GM21367 (cell line): ENCODE results near the gene BCL7B.
"Not testable (repeated sequence)": the region's sequence is repeated elsewhere in the genome, so short reads cannot be mapped to it uniquely, and the experiment has no call there.

ENCODE experiments used
- ATAC-seq: cut with Tn5 transposase; IDR thresholded peaks from one replicate; pipeline ENCODE4 v1.9.1; 2021; ENCODE audit not compliant: unreplicated experiment

Gene BCL7B

DNA sequence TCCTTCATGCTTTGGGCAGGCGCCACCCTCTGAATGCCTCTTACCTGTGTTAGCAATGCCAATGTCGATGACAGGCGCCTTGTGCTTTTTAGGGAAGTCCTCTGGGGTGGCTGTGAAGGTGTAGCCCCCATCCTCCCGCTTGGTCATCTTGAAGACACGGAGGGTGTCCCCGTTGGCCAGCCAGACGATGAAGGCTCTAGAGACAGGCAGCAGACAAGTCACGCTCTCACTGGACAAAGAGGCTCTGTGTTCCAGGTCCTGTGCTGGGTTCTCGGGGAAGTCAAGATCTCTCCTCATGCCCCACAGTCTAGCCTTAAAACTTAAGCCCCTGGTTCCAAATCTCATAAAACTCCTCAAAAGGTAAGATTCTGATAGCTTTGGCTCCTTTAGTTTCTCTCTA is 15.8 kb upstream of the BCL7B start:
- no peak for ATAC-seq

DNA sequence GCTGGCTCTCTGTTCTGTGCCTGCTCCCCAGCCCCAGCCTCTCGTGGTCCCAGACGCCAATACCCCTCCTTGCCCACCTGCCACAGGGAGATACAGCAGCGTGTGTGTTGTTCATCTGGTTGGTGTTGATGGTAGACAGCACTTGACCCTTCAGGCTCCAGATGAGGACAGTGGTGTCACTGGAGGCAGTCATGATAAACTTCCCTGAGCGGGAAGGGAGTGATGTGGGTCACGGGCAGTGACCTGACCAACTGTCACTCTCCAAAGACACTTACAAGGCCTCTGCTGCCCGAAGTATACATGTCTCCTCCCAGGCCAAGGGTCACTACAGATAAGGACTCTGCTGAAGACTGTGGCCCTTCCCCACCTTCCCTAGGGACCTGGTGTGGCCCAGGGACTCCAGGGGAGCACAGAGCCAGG is 15.3 kb upstream of the BCL7B start:
- ATAC-seq: no peak

DNA sequence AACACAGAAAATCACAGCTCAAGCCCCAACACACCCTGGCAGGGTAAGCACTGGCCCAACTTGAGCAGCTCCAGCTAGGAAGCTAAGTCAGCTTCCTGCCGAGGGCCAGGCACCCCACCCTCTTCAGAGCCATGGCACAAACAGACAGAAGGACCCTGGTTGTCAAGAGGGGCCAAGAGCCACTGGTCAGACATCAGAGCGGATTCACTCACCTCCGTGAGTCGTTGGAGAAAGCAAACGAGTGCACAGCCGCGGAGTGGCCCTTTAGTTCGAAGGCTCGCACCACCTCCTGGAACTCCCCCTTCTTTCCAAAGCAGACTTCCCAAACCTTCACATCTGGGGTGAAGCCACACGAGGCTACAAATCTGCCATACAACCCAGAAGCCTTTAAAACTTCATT is 13.5 kb upstream of the BCL7B start:
- no peak for ATAC-seq

DNA sequence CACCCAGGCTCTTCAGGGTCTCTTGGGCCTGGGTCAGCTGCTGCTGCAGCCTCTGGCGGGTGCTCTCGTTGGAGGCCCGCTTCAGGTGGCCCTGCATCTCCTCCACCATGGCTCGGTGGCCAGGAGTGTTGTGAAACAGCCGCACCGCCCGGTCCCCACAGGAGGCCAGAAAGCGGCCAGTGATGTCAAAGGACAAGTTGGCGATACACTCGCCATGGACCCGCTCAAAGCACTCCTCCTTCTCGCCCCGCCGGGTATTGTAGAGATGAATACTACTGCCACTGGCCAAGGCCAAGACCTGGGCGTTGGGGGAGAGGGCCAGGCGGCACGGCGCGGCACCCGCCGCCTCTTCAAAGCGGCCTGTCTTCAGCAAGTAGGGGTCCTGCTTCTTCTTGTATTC is 13.0 kb upstream of the BCL7B start:
- ATAC-seq: no peak

DNA sequence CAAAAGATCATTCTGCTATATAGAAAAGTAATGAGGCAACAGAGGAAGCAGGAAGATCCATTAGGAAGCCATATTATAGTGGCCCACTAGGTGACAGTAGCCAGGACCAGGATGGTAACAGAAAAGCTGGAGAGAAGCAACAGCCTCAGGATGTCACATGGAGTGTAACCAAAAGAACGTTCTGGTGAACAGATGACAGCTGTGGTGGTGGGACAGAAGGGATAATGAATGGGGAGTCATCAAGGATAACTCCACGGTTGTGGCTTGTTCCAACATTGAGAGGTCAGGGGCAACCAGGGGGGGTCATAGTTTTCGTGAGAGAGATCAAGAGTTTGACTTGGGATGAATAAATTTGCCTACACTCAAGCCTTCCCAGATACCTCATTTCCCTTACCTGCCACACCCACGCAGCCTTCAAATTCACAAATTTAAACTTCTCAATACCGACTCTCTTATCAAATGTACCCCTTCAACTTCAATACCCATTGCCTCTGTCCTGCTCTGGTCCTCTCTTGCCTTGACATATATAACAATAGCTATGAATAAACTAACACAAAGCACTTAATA is 11.6 kb upstream of the BCL7B start:
- no peak for ATAC-seq

DNA sequence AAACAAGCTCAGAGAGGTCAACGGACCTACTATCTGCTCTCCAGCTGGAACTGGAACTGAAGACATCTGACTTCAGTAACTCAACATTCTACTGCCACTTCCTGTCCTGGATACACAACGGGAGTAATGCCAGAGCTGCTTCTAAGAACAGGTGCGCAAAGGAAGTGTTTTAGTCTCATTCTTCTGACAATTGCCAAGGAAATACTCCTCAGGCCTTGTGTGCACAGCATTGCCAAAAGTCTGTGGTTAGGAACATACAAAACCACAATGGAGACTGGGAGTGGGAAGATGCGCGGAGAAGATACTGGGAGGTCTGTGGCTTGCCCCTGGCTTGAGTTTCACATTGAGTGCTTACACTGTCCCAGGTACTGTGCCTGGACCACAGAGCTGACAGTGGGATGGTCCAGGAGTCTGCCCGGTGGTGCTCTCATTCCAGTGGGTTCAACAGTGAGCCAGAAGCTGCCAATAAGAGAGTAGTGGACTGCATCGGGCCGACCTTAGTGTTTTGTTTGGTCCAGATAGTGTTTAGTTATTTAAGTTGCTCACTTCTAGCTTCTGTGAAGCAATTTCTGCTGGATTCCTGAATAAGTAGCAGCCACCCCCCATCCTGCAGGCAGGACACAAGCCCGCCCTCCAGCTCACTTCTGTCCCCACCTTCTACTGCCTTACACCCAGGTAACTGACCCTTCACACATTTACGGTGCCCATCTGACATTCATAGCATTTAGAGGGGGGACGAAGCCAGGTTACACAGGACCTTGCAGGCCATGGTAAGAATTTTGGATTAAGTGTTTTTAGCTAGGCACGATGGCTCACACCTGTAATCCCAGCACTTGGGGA is 10.6 kb upstream of the BCL7B start:
- no peak for ATAC-seq

DNA sequence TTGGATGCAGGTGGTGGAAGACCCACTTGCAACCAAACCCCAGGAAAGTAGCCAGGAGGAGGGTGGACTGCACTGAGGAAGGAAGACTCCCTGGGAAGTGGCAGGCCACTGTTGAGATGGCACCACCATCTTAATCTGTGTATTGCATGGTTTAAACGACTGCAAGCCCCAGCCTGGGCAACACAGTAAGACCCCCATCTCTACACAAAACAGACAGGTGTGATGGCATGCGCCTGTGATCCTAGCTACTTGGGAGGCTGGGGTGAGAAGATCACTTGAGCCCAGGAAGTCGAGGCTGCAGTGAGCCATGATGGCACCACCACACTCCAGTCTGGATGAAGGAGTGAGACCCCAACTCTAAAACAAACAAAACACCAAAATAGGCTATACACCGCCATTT is 9.7 kb upstream of the BCL7B start:
- no peak for ATAC-seq

DNA sequence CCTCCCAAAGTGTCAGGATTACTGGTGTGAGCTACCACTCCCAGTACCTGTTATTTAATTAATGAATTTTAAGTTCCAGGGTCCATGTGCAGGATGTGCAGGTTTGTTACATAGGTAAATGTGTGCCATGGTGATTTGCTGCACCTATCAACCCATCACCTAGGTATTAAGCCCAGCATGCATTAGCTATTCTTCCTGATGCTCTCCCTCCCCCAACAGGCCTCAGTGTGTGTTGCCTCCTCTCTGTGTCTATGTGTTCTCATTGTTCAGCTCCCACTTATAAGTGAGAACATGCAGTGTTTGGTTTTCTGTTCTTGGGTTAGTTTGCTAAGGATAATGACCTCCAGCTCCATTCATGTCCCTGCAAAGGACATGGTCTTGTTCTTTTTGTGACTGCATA is 8.9 kb upstream of the BCL7B start:
- ATAC-seq: not testable (repeated sequence)

DNA sequence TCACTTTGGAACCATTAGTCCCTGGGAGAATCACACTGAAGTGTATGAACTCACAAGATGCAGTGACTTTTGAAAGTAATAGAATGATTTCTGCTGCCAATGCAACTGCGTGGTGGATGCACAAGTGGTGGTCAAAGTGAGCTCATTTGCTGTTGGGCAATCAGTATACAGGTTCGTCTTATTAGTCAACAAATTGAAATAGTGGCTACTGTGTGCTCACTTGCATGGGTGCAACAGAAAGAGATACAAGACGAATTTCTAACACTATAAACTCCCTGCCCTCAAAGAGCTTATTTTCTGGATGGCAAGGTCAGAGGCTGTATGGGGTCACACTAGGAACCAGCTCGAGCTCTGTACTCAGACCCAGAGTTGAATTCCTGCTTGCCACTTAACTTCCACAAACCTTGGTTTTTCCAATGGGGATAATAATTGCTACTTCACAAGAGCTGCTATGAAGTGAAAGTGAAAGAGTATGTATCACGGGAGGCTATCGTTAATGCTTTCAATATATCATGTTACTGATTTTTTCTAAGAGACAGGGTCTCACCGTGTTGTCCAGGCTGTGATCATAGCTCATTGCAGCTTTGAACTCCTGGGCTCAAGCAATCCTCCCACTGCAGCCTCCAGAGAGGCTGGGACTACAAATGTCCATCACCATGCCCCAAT is 8.3 kb upstream of the BCL7B start:
- no peak for ATAC-seq

DNA sequence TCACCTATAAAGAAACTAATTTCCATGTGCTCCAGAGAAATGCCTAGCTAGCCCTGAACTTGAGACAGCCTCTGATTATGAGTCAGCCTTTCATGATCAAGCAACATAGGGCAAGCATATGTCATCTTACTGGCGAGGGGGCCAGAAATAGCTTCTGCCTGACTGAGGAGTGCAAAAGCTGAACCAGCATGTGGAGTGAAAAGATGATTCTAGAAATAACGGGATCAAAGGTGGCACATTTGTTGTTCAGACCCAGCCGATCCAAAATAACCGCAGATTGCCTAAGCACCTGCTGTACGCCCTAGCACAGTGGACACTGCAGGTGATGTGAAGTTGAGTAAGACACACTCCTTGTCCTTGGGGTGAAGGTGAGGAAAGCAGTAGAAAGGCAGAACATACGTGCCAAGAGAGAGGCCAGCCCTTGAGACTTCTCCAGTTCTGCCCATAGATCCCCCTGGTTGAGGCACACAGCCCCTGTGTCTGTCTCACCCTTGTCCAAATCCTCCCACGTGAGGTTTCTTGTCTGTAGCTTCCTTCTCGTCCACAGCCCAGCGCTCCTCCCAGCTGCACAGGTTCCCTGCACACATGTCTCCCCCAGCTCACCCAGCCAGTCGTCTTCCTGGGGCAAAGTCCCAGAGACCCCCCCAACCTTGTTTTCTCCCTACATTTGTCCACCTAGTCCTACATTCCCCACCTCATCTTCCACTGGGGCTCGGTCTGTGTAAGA is 2.8 kb upstream of the BCL7B start:
- ATAC-seq: no peak

DNA sequence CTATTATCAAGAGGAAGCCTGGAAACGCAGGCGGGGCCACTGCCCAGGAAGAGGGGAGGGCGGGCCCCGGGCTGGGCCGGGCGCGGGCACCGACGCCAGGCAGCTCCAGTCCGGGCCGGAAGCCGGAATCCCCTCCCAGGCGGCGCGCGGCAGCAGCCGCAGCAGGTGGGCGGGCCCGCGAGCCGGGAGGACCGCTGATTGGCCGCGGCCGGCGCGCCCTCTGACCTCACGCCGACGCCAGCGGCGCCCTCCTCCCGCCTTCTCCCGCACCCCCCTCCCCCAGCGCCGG is 438 bp downstream of the BCL7B start:
- peak; percentile 78 for ATAC-seq

DNA sequence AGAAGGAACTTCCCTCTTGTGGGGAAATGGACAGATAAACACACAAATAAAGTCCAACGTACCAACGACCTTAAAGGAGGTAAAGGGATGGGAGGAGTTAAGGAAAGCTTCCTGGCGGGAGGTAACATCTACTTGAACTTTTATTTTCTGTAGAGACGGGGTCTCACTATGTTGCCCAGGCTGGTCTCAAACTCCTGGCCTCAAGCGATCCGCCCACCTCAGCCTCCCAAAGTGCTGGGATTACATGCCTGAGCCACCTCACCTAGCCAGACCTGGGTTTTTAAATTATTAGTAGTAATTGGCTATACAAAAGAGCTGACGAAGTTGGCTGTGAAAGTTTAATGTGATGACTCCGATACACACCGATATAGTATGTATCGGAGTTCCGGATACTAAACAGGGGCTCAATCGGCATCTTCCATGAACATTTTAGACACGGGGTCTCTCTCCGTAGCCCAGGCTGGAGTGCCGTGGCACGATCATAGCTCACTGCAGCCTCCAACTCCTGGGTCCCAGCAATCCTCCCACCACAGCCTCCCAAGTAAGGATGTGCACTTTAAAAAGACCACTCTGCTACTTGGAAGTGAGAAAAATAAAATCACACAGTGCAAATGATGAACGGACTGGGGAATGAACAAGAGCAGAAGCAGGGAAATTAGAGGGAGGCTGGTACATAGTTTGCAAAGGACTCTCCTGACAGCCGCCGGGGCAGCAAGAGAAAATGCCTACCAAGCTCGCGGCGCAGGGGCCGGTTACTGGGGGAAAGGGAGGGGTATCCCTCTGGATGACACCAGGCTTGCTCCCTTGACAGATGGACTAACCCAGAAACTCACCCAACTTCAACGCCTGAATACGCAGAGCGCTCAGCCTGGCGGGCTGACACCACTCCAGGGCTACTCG is 1.0 kb downstream of the BCL7B start:
- ATAC-seq: no peak

DNA sequence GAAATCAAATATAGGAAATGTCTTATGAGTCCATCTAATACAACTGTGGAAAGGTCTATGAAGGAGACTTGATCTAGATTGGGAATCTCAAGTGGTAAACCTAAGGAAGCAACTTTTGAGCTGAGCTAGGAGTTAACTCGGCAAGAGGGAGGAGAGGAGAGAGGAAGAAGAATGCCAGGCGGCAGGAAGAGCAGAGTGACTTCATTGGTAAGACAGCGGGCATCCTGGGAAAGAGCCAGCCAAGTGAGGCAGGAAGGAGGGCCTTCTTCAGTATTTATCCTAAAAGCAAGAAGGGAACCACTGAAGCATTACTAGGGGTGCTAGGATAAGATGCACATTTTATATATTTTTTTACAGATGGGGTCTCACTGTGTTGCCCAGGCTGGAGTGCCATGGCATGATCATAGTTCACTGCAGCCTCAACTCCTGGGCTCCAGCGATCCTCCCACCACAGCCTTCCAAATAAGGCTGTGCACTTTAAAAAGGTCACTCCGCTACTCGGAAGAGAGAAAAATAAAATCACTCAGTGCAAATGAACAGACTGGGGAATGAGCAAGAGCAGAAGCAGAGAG is 2.0 kb downstream of the BCL7B start:
- ATAC-seq: no peak

DNA sequence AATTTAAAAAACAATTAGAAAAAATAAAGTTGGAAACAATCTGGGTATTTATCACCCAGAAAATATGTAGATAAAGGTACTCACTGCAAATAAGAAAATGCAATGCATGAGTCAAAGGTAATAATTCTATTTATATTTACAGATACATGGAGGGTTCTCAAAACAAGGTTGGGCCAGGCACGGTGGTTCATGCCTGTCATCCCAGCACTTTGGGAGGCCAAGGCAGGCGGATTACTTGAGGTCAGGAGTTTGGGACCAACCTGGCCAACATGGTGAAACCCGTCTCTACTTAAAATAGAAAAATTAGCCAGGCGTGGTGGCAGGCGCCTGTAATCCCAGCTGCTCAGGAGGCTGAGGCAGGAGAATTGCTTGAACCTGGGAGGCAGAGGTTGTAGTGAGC is 7.4 kb downstream of the BCL7B start:
- ATAC-seq: not testable (repeated sequence)

DNA sequence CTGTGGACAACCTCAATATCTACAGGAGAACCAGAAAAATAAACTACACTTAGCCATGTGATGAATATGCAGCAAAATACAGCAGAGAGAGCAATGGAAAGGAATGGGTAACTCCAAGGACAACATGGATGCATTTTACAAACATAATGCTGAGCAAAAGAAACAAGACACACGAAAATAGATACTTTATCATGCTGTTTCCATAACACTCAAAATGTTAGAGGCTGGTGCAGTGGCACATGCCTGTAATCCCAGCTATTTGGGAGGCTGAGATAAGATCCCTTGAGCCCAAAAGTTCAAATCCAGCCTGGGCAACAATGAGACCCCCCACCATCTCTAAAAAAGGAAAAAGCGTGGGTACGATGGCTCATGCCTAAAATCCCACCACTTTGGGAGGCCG is 8.3 kb downstream of the BCL7B start:
- ATAC-seq: no peak

DNA sequence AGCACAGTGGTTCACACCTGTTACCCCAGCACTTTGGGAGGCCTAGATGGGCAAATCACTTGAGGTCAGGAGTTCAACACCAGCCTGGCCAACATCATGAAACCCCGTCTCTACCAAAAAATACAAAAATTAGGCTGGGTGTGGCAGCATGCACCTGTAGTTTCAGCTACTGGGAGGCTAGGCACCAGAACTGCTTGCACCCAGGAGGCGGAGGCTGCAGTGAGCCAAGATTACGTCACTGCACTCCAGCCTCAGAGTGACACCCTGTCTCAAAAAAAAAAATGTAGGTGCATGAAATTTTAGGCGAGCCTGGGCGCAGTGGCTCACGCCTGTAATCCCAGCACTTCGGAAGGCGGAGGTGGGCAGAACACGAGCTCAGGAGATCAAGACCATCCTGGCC is 9.6 kb downstream of the BCL7B start:
- ATAC-seq: no peak

DNA sequence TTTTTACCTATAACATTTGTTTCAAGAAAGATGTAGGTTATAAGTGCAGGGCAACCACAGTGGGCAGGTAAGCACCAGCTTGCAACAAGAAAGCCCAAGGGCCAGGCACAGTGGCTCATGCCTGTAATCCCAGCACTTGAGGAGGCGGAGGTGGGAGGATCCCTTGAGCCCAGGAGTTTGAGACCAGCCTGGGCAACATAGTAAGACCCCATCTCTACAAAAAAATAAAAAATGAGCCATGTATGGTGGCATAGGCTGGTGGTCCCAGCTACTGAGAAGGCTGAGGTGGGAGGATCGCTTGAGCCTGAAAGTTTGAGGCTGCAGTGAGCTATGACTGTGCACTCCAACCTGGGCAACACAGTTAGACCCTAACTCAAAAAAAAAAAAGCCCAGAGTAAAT is 12.8 kb downstream of the BCL7B start:
- no peak for ATAC-seq

DNA sequence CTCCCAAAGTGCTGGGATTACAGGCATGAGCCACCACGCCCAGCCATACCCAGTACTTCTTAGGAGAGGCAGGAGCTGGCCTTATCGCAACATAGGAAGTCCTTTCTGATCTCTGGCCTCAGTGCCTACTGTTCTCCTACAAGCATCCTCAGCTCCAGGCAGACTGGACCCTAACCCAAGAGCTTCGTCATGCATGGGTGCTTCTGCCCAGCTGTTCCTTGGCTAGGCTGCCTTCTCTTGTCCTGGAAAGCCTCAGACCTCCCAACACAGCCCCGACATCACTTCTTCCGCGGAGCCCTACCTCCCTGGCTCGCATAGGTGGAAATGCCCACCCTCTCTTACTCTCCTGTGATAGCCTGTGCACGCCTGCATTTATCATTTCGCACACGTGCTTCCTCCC is 15.8 kb downstream of the BCL7B start:
- ATAC-seq: no peak

DNA sequence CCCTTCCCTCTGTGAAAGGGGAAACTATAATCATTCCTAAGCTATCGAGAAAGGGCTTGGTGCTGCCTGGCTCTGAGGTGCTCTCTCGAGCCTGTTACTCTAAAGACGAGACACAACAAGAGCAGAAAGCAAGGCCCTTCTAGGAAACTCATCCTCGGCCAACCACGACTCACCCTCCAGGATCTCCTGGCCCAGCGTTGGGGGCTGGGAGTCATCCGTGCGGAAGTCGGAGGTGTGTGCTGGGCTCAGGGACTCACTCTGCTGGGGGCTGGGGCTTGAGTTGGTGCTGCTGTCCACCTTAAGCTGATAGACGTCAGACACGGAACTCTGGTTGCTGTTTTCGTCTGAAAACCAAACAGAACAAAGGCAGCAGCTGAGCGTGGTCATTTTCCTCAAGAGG is 17.8 kb downstream of the BCL7B start:
- ATAC-seq: no peak

DNA sequence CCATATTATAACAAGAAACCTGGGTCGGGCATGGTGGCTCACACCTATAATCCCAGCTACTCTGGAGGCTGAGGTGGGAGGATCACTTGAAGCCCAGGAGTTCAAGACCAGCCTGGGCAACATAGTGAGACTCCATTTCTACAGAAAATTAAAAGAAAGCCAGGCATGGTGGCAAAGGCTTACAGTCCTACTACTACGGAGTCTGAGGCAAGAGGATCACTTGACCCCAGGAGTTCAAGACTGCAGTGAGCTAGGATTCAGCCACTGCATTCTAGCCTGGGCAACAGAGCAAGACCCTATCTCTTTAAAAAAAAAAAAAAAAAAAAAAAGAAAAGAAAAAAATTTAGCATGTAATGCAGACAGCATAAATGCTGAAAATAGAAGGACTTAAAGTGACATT is 19.0 kb downstream of the BCL7B start:
- not testable (repeated sequence) for ATAC-seq

DNA sequence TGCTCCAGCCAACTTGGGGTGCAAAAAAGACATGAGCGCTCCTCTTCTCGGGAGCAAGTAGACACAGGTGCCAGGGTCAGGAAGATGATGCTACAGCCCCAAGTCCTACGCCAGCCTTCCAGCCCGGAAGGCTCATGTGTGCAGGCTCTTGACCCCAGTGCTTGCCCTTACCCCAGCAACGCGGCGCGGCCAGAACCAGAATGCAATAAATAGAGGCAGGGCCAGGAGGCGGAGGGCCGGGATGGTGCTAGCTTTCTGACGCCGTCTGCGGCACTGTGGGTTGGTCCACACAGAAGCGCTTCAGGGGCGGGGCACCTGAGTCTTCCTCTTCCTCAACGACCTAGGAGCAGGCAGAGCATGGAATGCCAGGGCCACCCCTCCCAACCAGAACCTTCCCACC is 20.4 kb downstream of the BCL7B start:
- ATAC-seq: no peak
